GM19324 (cell line): ENCODE results near the gene SLC5A11.

ENCODE experiments used
- ATAC-seq: cut with Tn5 transposase; IDR thresholded peaks from one replicate; pipeline ENCODE4 v1.9.1; 2021; ENCODE audit warnings: mild to moderate bottlenecking, moderate library complexity; ENCODE audit not compliant: unreplicated experiment, low FRiP score

SLC5A11 gene

GRCh38 chr16:24915019-24915418 lies 69.3 kb downstream of the SLC5A11 start:
- no peak for ATAC-seq

DNA sequence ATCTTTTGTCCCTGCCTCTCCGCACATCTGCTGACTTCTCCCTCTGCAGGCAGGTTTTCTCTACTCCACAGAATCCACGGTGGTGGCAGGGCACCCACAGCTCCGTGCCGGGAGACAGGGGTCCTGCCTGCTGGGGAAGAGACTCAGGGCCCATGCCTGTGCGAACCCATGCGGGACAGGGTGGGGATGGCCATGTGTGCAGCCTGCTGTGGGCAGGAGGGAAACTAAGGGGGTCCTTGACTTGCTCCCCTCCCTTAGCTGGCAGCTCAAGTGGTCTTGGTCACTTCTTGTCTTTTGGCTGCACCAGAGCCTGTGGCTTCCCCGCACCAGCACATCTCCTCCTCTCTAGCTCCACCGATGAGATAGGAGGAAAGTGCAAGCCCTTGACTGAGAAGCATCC lies 69.8 kb downstream of the SLC5A11 start:
- ATAC-seq: no peak

- ATAC-seq: no peak
Observed at GRCh38 chr16:24917236-24917635, 71.5 kb downstream of the SLC5A11 start.

DNA sequence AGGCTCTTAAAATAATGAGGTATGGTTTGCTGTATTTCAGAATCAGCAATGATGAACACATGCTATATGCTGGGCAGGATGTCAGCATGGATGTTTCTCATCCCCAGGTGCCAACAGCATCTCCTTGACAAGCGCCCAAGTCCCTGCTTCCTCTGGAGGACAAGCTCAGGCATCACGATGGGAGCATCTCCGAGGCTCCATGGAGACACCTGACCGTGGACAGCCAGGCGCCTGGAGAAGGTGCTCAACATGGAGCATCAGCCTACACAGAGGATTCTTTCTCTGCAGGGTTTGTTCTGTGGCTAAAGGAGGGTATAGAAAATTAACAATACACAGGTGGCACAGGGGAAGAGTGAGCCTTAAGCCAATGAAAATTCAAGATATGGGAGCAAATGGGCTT lies 72.1 kb downstream of the SLC5A11 start:
- ATAC-seq: no peak

GRCh38 chr16:24918641-24919040 lies 72.9 kb downstream of the SLC5A11 start:
- ATAC-seq: no peak

DNA sequence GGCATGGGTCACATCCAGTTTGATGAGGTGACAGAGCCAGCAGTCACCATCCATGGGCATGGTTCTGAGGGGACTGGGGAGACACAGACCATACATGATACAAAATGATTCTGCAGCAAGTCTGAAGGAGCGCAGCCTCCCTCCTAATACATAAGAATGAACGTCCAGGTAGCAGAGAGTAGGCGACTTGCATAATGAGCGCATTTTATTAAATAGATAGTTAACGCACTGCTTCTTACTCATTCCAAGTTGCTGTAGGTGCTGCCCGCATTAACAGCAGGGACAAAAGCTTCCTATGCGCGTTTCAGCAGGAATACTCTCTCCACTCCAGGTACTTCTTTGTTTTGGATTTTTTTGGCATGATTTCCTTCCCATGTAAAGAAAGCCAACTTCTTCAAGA lies 73.8 kb downstream of the SLC5A11 start:
- no peak for ATAC-seq

GRCh38 chr16:24920568-24920967 lies 74.8 kb downstream of the SLC5A11 start:
- ATAC-seq: no peak

DNA sequence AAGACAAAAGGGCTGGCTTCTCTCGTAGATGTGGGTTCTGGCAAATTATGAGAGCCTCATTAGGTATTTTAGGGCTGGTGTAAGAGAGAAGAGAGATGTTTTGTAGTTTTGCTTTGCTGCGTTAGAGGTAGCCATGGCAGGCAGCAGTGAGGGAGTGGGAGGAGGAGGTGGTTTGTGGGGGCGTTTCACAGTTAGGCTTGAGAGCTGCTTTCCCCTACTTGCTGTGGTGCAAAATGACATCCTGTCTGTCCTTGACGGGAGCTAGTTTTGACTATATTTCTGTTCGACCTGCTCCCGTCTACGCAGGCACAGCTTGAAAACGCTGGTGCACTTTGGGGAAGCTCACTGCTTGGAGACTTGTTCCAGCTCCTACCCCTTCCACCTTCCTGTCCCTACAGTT lies 75.5 kb downstream of the SLC5A11 start:
- ATAC-seq: no peak

DNA sequence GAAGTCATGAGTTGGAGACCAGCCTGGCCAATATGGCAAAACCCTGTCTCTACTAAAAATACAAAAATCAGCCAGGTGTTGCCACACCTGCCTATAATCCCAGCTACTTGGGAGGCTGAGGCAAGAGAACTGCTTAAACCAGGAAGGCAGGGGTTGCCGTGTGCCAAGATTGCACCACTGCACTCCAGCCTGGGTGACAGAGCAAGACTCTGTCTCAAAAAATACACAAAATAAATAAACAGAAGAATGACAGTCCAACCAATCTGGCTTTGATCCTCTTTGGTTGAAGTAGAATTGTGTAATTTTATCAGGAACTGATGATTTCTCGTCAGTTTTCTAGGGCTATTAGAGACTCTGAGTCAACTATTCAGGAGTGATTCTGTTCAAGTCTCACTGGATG lies 79.4 kb downstream of the SLC5A11 start:
- ATAC-seq: no peak

DNA sequence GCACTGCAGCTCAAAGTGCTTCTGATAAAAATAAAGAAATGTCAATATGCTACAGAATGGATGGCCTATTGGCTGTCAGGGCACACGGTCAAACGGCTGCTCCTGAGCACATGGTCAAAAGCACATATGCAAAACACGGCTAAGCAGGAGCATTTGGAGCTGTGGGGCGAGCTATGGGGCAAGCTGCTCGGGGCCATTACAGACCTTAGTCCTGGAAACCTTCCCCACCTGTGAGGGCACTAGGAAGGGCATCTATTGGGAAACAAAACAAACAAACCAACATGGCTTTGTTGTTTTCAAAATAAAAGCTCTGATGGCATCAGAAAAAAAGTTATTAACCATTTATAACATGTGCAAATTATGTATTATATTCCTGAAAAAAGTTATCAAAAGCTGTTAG lies 83.6 kb downstream of the SLC5A11 start:
- no peak for ATAC-seq

DNA sequence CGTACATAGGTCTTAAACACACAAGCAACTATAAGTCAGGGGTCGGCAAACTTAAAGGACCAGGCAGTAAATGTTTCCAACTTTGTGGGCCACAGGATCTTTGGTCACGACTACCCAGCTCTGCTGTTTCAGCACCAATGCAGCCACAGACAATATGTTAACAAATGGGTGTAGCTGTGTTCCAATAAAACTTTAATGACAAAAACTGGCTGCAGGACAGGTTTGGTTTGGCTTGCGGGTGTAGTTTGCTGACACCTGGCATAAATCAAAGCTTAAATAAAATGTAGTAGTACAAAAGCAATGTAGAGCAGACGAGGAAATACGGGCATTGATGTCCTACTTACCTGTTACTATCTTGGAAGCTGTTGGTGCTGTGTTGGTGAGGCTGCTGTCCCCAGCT lies 84.7 kb downstream of the SLC5A11 start:
- ATAC-seq: no peak

DNA sequence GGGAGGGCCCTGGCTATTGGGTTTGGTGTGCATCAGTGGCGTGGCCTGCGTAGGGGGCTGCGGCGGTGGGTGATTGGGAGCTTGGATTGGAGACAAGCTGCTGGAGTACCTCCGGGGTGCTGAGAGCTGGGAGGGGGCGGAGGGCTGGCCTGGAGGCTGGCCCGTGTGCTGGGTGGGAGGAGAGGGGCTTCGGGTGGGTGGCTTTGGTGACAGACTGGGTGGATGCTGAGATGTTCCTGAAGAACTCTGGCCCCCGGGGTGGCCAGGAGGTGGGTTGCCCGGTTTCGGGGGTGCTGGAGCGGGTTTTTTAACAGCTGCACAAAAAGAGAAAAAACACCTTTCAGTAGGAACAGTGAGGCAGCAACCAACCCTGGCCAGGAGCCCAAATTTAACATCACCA lies 85.3 kb downstream of the SLC5A11 start:
- no peak for ATAC-seq

- no peak for ATAC-seq
Observed at GRCh38 chr16:24935336-24935735, 89.6 kb downstream of the SLC5A11 start.

DNA sequence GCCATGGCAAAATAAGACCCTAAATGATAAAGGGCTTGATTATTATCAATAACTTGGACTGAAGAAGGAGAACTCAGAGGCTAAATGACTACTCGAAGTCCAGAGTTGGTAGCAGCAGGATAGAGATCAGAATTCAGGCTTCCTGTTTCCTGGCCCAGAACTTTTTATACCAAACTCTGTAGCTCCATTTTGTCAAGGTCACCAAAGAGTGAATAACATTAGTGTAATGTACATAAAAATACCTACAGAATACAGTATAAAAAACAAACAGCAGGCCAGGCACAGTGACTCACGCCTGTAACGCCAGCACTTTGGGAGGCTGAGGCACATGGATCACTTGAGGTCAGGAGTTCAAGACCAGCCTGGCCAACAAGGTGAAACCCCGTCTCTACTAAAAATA lies 90.4 kb downstream of the SLC5A11 start:
- no peak for ATAC-seq

GRCh38 chr16:24939224-24939623 lies 93.5 kb downstream of the SLC5A11 start:
- ATAC-seq: no peak

DNA sequence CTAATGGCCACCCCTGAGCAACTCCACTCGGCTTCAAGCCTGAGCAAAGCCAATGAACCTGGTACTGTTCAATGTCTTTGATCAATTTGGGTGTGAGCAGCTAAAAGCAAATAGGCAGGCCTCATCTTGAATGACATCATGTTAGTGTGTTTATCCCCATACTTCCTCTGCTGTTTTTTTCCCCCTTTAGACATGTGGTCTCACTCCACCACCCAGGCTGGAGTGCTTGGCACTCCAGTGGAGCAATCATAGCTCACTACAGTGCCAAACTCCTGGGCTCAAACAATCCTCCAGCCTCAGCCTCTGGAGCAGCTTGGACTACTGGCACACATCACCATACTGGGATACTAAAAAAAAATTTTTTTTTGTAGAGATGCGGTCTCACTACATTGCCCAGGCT lies 94.0 kb downstream of the SLC5A11 start:
- no peak for ATAC-seq

GRCh38 chr16:24943471-24943870 lies 97.7 kb downstream of the SLC5A11 start:
- ATAC-seq: no peak

DNA sequence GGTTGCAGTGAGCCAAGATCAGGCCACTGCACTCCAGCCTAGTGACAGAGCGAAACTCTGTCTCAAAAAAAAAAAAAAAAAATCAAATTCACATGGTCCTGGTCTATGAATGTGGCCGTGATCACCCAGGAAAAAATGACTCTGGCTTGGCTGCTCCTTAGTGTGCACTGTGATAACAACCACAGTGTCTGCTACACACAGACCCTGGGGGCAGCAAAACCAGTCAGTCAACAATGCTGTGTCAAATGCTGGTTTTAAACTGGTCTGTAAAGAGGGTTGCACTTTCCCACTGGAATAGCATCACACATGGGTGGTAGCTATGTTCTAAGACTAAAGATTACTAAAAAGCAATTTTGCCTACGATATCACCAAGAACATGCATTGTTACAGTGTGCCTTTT lies 98.4 kb downstream of the SLC5A11 start:
- no peak for ATAC-seq

DNA sequence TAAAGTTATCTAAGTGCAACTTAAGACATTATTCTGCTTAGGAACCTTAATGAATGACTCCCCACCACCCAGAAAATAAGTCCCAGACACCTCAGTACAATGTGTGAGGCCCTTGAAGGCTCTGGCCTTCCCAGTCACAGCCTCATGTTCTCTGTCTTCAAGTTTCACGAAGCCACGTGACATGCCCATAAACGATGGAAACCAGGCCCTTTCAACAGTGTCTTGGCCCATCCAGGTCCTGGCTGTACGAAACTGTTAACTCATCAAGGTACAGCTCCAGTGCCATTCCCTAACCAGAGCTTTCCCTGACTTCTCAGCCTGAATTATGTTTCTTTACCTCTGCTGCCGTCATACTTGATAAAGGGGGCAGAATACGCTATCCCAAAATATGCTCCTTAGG lies 100.4 kb downstream of the SLC5A11 start:
- ATAC-seq: no peak

- ATAC-seq: no peak
Observed at GRCh38 chr16:24950275-24950674, 104.5 kb downstream of the SLC5A11 start.

DNA sequence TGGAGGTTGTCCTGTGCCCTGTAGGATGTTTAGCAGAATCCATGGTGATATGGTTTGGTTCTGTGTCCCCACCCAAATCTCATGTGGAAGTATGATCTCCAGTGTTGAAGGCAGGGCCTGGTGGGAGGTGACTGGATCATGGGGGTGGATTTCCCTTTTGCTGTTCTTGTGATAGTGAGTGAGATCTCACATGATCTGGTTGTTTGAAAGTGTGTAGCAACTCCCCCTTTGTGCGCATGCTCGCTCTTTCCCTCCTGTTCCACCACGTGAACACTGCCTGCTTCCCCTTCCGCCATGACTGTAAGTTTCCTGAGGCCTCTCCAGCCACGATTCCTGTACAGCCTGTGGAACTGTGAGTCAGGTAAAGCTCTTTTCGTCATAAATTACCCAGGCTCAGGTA lies 107.5 kb downstream of the SLC5A11 start:
- ATAC-seq: no peak

- ATAC-seq: no peak
Observed at GRCh38 chr16:24953721-24954120, 108.0 kb downstream of the SLC5A11 start.

GRCh38 chr16:24954137-24954536 lies 108.4 kb downstream of the SLC5A11 start:
- no peak for ATAC-seq
